Stimulated activated CD4-positive, alpha-beta T cell treated with anti-CD3 and anti-CD28 coated beads, Interleukin-1b, Interleukin-23, amount 100 ng/mL, for 4 hours (primary cell): ENCODE results near the gene SLC22A23.

Source experiments
- DNase-seq, 2 donors: peaks; one replicate each; pipeline ENCODE4 v3.0.0-alpha.2; 2020; ENCODE audit warnings: low read depth in 2 of 2

SLC22A23 gene

GRCh38 chr6:3444276-3445088 lies 12.4 kb downstream of the SLC22A23 start:
- no peak for DNase-seq

- no peak for DNase-seq
These were observed 13.7 kb downstream of the SLC22A23 start for GRCh38 chr6:3443221-3443515.

GRCh38 chr6:3442431-3443220 lies 14.2 kb downstream of the SLC22A23 start:
- DNase-seq = no peak

GRCh38 chr6:3440911-3441310 lies 15.9 kb downstream of the SLC22A23 start:
- DNase-seq = no peak

- DNase-seq = no peak
These were observed 16.9 kb downstream of the SLC22A23 start for GRCh38 chr6:3439961-3440360.

- no peak for DNase-seq
These were observed 18.4 kb downstream of the SLC22A23 start for GRCh38 chr6:3438190-3439167.

GRCh38 chr6:3433005-3433404 lies 23.8 kb downstream of the SLC22A23 start:
- no peak for DNase-seq

- DNase-seq = no peak
These were observed 24.4 kb downstream of the SLC22A23 start for GRCh38 chr6:3432416-3432815.

GRCh38 chr6:3431994-3432393 lies 24.9 kb downstream of the SLC22A23 start:
- DNase-seq = no peak

- DNase-seq = no peak
These were observed 27.6 kb downstream of the SLC22A23 start for GRCh38 chr6:3429211-3429610.

GRCh38 chr6:3428700-3429099 lies 28.1 kb downstream of the SLC22A23 start:
- no peak for DNase-seq

GRCh38 chr6:3428247-3428646 lies 28.6 kb downstream of the SLC22A23 start:
- no peak for DNase-seq

GRCh38 chr6:3427687-3428085 lies 29.2 kb downstream of the SLC22A23 start:
- DNase-seq = no peak

GRCh38 chr6:3426927-3427686 lies 29.7 kb downstream of the SLC22A23 start:
- no peak for DNase-seq

- no peak for DNase-seq
These were observed 30.5 kb downstream of the SLC22A23 start for GRCh38 chr6:3426091-3426926.

GRCh38 chr6:3425574-3425973 lies 31.3 kb downstream of the SLC22A23 start:
- no peak for DNase-seq

GRCh38 chr6:3424185-3424927 lies 32.5 kb downstream of the SLC22A23 start:
- DNase-seq = no peak

- no peak for DNase-seq
These were observed 33.2 kb downstream of the SLC22A23 start for GRCh38 chr6:3423439-3424184.
